HG03558 (cell line): ENCODE measurements around the gene RAB36.

ENCODE experiments used
- ATAC-seq: cut with Tn5 transposase; IDR thresholded peaks from one replicate; pipeline ENCODE4 v1.9.1; 2021; ENCODE audit warnings: moderate number of reproducible peaks; ENCODE audit not compliant: unreplicated experiment; ENCODE audit errors: extremely low read depth

Gene RAB36

DNA sequence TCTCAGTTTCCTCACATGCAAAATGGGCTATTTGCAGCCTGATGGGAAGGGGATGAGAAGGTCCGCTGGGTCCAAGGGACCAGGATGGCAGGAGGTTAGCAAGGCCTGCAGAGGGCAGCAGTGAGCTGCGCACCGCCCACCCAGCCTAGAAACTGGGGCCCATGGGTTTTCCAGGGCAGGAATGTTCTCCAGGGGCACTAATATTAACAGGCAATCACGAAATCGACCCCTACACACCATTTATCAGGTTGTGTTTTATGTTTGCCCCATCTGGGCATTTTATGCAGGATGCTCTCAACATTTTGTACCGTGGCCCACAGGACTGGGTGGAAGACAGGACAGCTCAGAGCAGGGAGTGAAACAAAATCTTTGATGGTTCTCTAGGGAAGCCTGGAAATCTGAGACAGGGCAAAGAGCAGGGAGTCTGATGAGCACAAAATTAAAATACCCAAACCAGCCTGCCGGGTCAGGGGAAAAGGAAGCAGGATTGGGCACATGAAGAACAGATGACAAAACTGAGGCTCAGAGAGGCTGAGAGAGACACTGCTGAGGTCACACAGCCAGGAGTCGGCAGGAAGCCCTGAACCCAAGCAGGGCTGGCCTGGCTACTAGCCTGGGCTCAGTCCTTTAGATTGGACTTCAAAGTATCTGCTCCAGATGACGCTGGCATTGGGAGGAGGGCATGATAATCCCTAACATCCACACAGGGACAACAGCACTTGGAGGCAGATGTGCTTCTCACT, 33.4 kb downstream of the RAB36 start:
- ATAC-seq, result no peak

DNA sequence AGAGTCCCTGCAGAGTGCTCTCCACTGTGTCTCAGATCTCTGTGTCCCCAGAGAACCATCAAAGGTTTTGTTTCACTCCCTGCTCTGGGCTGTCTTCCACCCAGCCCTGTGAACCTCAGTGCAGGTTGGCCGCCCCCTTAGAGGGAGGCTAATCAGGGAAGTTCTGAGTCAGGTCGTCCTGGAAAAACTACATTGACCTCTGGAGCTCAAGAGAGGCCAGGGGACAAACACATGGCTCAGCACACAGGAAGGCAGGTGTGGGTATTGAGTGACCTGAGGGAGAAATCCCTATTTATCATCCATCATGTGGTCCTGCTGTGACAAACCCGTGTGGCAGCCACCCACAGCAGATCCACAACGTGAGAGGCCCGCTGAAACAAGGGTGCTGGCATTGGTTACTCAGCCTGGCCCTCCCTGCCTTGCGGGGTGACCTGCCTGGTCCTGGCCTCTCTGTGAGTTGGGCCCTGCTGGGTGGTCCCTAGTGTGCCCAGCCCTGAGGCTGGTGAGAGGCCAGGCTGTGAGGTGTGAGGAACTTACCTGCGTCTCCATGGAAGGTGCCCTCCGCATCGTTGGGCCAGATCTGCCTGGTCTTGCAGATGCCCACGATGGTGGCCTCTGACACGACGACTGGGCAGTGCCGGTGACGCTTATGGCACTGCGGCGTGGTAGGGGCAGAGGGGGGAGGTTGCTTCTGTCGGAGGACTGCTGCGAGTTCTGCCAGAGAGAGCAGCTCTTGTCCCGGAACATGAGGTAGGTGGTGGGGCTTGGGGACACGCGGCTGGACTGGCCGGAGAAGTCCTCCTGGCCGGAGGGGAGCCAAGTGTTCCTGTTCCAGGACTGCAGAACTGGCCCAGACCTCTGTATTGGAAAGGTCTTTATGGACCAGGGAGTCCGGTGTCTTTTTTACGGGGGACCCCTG, 34.4 kb downstream of the RAB36 start:
- ATAC-seq, result no peak

DNA sequence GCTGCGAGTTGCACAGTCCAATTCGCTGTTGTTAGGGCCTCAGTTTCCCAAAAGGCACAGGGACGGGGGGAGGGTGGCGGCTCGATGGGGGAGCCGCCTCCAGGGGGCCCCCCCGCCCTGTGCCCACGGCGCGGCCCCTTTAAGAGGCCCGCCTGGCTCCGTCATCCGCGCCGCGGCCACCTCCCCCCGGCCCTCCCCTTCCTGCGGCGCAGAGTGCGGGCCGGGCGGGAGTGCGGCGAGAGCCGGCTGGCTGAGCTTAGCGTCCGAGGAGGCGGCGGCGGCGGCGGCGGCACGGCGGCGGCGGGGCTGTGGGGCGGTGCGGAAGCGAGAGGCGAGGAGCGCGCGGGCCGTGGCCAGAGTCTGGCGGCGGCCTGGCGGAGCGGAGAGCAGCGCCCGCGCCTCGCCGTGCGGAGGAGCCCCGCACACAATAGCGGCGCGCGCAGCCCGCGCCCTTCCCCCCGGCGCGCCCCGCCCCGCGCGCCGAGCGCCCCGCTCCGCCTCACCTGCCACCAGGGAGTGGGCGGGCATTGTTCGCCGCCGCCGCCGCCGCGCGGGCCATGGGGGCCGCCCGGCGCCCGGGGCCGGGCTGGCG, 35.1 kb downstream of the RAB36 start, which contains the start of gene BCR:
BCR (plus strand) TSS at position 209 of the 592 bp plus-strand sequence. CDS start 452 bp downstream, outside the sequence.
- ATAC-seq, result no peak

DNA sequence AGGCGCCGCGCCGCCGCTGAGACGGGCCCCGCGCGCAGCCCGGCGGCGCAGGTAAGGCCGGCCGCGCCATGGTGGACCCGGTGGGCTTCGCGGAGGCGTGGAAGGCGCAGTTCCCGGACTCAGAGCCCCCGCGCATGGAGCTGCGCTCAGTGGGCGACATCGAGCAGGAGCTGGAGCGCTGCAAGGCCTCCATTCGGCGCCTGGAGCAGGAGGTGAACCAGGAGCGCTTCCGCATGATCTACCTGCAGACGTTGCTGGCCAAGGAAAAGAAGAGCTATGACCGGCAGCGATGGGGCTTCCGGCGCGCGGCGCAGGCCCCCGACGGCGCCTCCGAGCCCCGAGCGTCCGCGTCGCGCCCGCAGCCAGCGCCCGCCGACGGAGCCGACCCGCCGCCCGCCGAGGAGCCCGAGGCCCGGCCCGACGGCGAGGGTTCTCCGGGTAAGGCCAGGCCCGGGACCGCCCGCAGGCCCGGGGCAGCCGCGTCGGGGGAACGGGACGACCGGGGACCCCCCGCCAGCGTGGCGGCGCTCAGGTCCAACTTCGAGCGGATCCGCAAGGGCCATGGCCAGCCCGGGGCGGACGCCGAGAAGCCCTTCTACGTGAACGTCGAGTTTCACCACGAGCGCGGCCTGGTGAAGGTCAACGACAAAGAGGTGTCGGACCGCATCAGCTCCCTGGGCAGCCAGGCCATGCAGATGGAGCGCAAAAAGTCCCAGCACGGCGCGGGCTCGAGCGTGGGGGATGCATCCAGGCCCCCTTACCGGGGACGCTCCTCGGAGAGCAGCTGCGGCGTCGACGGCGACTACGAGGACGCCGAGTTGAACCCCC, 35.8 kb downstream of the RAB36 start:
- no peak for ATAC-seq

DNA sequence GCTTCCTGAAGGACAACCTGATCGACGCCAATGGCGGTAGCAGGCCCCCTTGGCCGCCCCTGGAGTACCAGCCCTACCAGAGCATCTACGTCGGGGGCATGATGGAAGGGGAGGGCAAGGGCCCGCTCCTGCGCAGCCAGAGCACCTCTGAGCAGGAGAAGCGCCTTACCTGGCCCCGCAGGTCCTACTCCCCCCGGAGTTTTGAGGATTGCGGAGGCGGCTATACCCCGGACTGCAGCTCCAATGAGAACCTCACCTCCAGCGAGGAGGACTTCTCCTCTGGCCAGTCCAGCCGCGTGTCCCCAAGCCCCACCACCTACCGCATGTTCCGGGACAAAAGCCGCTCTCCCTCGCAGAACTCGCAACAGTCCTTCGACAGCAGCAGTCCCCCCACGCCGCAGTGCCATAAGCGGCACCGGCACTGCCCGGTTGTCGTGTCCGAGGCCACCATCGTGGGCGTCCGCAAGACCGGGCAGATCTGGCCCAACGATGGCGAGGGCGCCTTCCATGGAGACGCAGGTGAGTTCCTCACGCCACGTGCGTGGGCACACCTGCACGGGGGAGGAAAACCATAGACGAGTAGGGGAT, 36.5 kb downstream of the RAB36 start:
- no peak for ATAC-seq

DNA sequence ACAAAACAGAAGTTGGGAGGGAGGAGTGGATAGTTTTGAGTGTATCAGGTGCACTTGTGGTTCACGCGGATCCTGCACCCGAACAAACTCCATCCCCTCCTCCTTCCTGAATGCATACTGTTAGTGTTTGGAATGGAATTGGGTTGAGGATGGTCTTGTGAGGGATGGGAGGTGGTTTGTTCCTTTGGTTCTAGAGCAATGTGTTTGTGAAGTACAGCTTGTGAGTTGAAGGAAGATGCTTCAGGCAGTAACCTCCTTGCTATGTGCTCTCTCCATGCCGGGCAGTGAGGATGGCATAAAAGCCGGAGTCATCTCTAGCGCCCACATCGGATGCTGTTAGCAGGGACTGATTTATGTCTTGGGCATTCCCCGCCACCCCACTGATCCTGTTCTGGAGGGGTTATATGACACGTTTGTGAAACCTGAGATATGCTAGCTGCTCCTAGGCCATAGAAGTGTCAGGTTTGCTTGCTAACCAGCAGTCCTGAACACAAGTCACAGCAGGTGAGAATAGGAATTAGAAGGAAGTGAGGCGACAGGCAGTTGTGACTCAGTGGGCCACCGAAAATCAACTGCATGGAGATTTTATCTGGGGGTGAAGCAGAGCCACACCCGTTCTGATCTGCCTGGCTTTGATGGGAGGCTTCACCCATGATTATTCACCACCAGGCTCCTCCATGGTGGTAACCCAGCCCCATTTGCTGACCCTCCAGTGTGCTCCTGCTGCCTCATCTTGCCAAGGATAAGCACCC, 37.2 kb downstream of the RAB36 start:
- ATAC-seq, result no peak

DNA sequence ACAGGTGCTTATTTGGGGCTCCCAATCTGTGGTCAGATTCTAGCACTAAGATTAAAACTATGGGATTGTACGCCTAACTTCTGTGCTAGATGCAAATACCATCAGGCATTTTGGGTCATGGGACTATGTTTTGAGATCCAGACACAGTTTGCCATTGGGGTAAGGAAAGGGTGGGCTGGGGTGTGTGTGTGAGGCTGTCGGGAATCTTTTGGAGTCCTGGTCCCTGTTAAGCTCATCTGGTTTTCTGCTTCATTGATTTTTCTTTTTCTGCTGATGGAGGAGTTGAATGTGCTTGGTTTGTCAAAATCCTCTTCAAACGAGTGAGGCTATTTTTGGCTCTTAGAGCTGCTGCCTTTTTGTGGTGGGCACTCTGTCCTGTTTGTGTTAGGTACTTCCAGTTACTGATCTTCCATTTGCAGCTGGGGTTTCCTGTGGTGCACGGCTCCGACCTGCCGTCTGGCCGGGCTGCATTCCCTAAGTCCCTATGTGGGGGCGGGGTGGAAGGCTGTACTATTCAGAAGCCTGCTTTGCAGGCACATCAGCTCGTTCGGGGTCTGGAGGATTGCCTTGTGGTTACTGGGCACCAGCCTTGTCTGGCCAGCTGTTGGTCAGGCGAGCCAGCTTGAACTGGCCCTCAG, 37.9 kb downstream of the RAB36 start:
- ATAC-seq, result no peak

DNA sequence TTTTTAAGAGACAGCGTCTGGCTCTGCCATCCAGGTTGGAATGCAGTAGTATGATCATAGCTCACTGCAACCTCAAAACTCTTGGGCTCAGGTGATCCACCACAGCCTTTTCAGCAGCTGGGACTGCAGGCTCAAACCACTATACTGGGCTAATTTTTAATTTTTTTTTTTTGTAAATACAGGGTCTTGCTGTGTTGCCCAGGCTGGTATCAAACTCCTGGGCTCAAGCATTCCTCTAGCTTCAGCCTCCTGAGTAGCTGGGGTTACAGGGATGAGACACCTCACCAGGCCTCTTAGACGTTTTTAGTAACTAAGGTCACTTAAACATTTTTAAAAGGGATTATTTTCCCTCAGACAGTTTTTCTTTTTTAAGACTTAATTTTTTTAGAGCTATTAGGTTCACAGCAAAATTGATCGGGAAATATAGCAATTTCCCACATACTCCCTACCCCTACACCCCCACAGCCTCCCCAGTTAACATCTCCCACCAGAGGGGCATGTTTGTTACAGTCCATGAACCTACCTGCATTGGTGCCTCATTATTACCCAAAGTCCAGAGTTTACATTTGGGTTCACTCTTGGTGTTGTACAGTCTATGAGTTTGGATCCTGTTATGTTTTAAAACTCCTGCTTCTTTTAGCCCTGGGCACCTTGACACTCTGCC, 39.0 kb downstream of the RAB36 start:
- no peak for ATAC-seq

DNA sequence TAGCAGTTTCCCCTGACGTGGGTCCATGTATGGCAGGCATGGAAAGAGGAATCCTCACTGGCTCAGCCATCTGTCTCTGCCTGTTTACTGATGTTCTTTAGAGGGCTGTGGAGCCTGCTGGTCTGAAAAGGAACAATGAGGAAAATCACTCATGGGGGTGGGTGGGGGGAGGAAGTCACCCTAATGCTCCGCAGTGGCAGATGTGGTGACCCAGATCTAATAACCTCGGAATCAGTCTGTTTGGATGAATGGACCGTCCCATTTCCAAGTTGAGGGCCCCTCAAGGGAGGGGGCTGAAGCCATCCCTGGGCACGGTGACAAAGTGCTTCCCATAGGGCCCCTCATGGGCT, 39.5 kb downstream of the RAB36 start:
- ATAC-seq, result no peak

DNA sequence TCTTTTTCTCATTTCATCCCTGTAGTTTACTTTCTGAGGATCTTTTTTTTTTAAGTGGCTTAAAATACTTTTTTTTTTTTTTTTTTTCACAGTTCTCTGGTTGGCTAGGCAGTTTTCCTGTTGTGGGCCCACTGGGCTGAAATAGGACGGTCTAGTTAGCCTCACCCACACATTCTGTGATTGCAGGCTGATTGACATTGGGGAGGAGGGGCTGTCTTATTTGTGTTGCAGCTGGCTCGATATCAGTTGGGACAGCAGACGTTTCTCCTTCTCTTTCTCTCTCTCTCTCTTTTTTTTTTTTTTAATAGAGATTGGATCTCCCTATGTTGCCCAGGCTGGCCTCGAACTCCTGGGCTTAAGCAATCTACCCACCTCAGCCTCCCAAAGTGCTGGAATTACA, 41.9 kb downstream of the RAB36 start:
- no peak for ATAC-seq

DNA sequence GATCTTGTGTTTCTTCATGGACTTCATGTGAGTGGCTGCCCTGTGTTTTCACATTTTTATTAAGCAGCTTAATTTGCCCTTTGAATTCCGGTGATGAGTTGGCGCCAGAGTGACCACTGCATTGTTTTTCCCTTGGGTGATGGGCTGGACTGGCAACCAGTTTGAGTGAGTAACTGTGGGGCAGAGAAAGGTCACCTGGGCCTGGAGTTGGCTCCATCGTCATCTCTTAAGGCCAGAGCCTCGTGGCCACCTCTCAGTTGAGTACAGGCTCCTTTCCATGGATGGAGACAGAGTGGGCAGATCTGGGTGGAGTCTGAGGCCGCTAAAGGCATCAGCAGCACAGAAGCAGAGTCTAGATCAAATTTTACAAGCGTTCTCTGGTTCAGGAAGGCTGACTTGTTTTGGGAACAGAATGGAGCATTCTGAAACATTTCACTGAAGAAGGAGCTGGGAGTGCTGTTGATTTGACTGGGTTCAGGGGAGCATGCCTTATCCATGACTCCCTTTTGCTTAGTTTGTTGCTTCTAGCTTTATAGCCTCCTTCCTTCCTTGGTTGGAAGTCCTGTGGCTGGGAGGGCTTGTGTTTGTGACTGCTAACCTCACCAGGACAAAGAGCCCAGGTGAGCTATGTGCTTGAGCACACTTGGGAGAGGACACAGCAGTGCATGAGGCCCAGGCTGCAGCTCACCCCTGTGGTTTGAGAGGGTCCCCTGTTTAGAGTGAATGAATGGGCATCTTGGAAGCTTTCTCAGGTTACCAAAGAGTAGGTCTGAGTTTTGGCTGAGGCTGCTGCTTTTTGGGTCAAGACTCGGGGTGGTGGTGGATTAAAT, 42.8 kb downstream of the RAB36 start:
- ATAC-seq, result no peak

DNA sequence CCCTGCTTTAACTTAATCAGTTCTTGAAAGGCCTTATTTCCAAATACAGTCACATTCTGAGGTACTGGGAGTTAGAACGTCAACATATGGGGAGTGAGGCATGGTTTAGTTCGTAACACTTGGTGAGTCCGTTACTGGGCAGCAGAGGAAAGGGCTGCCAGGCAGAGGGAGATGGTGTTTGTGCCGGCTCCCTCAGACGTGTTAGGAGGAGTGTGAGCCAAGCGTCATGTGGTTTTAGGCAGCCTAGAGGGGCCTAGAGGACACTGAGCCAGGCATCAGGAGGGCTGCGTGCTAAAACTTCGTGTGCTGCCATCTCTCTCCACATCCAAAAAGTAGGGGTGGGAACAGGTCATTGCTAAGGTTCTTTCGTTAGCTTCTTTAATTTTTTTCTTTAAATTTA, 45.2 kb downstream of the RAB36 start:
- ATAC-seq, result no peak

DNA sequence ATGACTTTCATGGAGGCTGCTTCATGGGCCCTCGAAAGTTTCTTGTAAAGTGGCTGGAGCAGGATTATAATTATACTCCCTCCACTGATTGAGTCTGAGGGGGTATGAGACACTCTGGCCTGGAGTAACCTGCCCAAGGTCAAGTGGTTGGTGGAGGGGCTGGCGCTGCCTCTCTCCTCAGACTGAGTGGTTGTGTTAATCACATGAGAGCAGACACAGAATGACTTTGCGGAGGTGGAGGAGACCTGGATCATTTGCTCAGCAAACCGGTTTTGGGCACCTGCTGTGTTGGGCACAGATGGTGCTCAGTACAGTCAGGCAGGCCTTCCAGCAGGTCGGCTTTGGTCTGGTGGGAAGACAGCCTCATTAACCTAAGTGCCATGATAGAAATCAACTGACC, 46.9 kb downstream of the RAB36 start:
- ATAC-seq, result no peak

DNA sequence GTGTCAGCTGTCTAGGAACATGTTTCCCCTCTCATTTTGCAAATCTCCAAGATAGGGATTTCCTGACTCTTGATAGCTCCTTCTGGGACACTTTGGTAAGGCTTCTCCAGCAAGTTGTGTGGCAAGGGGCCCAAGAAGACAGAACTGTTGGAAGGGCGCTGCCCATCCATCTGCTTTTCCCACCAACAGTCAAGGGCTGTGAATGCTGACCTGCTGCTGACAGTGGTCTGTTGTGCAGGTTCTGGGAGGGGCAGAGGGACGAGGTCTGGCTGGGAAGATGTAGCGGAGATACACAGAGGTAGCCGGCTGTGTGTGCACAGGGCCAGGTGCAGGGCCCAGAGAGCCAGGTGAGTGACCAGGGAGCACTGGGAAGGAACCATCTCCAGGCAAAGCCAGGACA, 47.3 kb downstream of the RAB36 start:
- ATAC-seq, result no peak

DNA sequence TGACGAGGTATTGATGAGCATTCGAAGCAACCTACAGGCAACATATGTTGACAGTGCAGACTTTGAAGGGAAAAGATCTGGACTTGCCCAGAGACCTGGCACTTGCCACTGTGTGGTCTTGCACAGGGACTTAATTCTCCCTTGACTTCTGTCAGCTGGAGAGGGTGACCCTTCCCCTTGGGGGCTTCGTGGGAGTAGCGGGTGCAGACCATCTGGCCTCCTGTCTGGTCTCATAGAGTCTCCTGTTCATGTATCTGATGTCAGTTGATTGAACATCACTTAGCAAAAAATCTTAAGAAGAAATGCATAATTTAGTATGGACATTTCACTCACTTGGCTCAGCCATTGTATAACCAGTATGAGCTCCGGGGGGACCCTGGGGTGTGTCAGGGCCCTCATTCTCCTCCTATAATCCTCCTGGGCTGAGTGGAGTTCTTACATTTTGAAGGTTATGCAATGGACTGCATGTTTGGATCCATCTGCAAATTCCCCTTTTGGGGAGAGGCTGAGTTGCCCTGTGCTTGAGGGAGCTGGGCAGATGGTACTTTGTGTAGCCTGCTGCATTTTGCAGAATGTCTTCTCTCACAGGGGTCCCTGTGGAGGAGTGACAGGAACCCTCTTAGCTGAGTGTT, 48.0 kb downstream of the RAB36 start:
- no peak for ATAC-seq

DNA sequence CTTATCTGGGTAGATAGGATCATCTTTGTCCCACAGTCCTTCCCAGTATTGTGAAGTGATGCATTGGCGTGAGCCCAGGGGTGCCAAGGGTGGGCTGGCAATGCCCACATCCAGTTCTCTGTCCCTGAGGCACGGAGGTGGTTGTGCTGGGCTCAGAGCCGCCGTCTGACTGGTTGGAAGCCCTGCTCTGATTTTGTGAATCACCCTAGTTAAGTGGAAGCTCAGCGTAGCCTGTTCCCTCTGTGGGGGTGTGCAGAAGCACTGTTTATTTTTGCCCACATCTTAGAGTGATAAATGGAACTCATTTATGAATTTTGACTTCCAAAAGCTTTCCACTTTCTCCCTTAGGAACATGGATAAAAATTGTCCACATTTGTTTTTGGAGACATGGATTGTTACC, 48.6 kb downstream of the RAB36 start:
- no peak for ATAC-seq

DNA sequence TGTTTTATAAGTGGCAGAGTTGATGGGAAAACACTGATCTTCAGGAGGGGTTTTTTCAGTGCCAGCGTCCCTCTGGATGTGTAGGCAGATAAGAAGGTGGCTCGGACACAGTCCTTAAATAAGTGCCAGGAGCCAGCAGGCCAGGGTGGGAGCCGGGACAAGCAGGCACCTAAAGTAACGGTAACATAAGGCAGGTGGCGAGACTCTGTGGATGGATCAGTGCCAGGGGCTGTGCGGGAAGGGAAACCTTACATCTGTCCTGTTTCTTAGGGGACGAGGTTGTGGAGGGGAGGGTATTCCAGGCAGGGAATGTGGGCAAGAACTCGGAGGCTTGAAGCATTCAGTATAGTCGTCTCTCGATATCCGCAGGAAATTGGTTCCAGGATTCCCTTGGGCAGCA, 50.9 kb downstream of the RAB36 start:
- no peak for ATAC-seq
